ENCODE measurements around the gene HLA-DMB.

HLA-DMB gene

GRCh38 chr6:32932132-32932868 is 8.5 kb downstream of the HLA-DMB start:
- no peak overlapping the region for H3K4me3 ChIP-seq (replicated peaks; ENCODE audit: low read depth, low read length)
- peak; percentile 28 for DNase-seq (ENCODE audit: low read depth)
- TF ChIP-seq CTCF (IDR thresholded peaks at IDR 0.05; ENCODE audit: low read length, missing control alignments): no peak

- no peak for TF ChIP-seq CTCF (IDR thresholded peaks at IDR 0.05; ENCODE audit: low read length, missing control alignments)
- no peak overlapping the region for H3K4me3 ChIP-seq (replicated peaks; ENCODE audit: low read depth, low read length)
- no peak for DNase-seq (ENCODE audit: low read depth)
Observed at GRCh38 chr6:32931211-32931610, 9.6 kb downstream of the HLA-DMB start.

- no peak for TF ChIP-seq CTCF (IDR thresholded peaks at IDR 0.05; ENCODE audit: low read length, missing control alignments)
- no peak for DNase-seq (ENCODE audit: low read depth)
- H3K4me3 ChIP-seq (replicated peaks; ENCODE audit: low read depth, low read length): no peak overlapping the region
Observed at GRCh38 chr6:32922083-32922482, 18.7 kb downstream of the HLA-DMB start.

GRCh38 chr6:32920715-32921114 is 20.1 kb downstream of the HLA-DMB start:
- no peak overlapping the region for H3K4me3 ChIP-seq (replicated peaks; ENCODE audit: low read depth, low read length)
- no peak for TF ChIP-seq CTCF (IDR thresholded peaks at IDR 0.05; ENCODE audit: low read length, missing control alignments)
- no peak for DNase-seq (ENCODE audit: low read depth)

- H3K4me3 ChIP-seq (replicated peaks; ENCODE audit: low read depth, low read length): no peak overlapping the region
- no peak for TF ChIP-seq CTCF (IDR thresholded peaks at IDR 0.05; ENCODE audit: low read length, missing control alignments)
- no peak for DNase-seq (ENCODE audit: low read depth)
Observed at GRCh38 chr6:32912951-32913350, 27.9 kb downstream of the HLA-DMB start.

- no peak for DNase-seq (ENCODE audit: low read depth)
- no peak overlapping the region for H3K4me3 ChIP-seq (replicated peaks; ENCODE audit: low read depth, low read length)
- TF ChIP-seq CTCF (IDR thresholded peaks at IDR 0.05; ENCODE audit: low read length, missing control alignments): no peak
Observed at GRCh38 chr6:32908897-32909296, 31.9 kb downstream of the HLA-DMB start.

GRCh38 chr6:32906539-32906938 is 34.3 kb downstream of the HLA-DMB start:
- no peak for TF ChIP-seq CTCF (IDR thresholded peaks at IDR 0.05; ENCODE audit: low read length, missing control alignments)
- peak; percentile 42 for DNase-seq (ENCODE audit: low read depth)
- H3K4me3 ChIP-seq (replicated peaks; ENCODE audit: low read depth, low read length): no peak overlapping the region

Data from fibroblast of pulmonary artery (primary cell).